ENCODE data around the gene C2orf42.

GRCh38 chr2:70132244-70133126, 58.3 kb downstream of the C2orf42 start:
- TF ChIP-seq SREBF2 (IDR thresholded peaks at IDR 0.05; ENCODE audit: low read length) (no peak), RFX5 (IDR thresholded peaks at IDR 0.05; ENCODE audit: low read depth, low read length) (no peak), TARDBP (IDR thresholded peaks at IDR 0.05; ENCODE audit: borderline replicate concordance) (no peak), CHD2 (IDR thresholded peaks at IDR 0.05; ENCODE audit: borderline replicate concordance, low read depth, low read length) (no peak; the same call in none of the 2 replicates), REST (IDR thresholded peaks at IDR 0.05; ENCODE audit: low read depth, low read length) (no peak)
